Measurements from ENCODE around the gene FAM3B. TPM values are rescaled to one million over a fixed set of nuclear protein-coding genes. Genes with fewer than 3 reads are reported as not detected.
"Not testable (repeated sequence)": the region's sequence is repeated elsewhere in the genome, so short reads cannot be mapped to it uniquely, and the experiment has no call there.

The FAM3B gene
- 10 to 100 TPM in 1 of 3 donors, 1 to 10 TPM in 2; 4.4 to 53.6 (median 6.8) TPM for polyA plus RNA-seq

- WGBS, 3 donors: 3 to 7% (median 6%) methylated on average over 54 to 55 of the region's 55 CpGs
These were observed at the start of gene FAM3B for GRCh38 chr21:41316200-41317062. TSS of gene FAM3B (plus strand) at chr21:41316801. CDS start at chr21:41316880, 79 bp downstream.

GRCh38 chr21:41267346-41267745 lies 49.3 kb upstream of the FAM3B start:
- H3K27ac ChIP-seq (ENCODE audit: low read depth, low read length): no peak overlapping the region
- WGBS, 3 donors: 91 to 95% (median 94%) methylated on average over 2 of the region's 2 CpGs

More at GRCh38 chr21:41316200-41317062, at the start of gene FAM3B:
- no peak within 1 kb of the TSS for H3K27ac ChIP-seq (ENCODE audit: low read depth, low read length)

GRCh38 chr21:41269535-41269934 lies 47.1 kb upstream of the FAM3B start:
- no peak overlapping the region for H3K27ac ChIP-seq (ENCODE audit: low read depth, low read length)
- 41 to 58% (median 56%) methylated on average over 1 of the region's 1 CpG for WGBS, 3 donors

GRCh38 chr21:41277196-41277595 lies 39.4 kb upstream of the FAM3B start:
- 84 to 91% (median 89%) methylated on average over 12 of the region's 12 CpGs for WGBS, 3 donors
- H3K27ac ChIP-seq (ENCODE audit: low read depth, low read length): no peak overlapping the region

GRCh38 chr21:41277846-41278245 lies 38.8 kb upstream of the FAM3B start:
- WGBS, 3 donors: 66 to 75% (median 74%) methylated on average over 4 of the region's 4 CpGs
- H3K27ac ChIP-seq (ENCODE audit: low read depth, low read length): no peak overlapping the region

GRCh38 chr21:41280115-41280919 lies 36.3 kb upstream of the FAM3B start:
- H3K27ac ChIP-seq (ENCODE audit: low read depth, low read length): no peak overlapping the region
- 56 to 63% (median 59%) methylated on average over 18 of the region's 18 CpGs for WGBS, 3 donors

- H3K27ac ChIP-seq (ENCODE audit: low read depth, low read length): no peak overlapping the region
- WGBS, 3 donors: 41 to 49% (median 49%) methylated on average over 3 of the region's 3 CpGs
These were observed 34.2 kb upstream of the FAM3B start for GRCh38 chr21:41282412-41282811.

GRCh38 chr21:41283211-41283818 lies 33.3 kb upstream of the FAM3B start:
- WGBS, 3 donors: 16 to 17% (median 17%) methylated on average over 8 of the region's 8 CpGs

GRCh38 chr21:41289431-41289830 lies 27.2 kb upstream of the FAM3B start:
- WGBS, 3 donors: 57 to 77% (median 67%) methylated on average over 13 of the region's 13 CpGs
- no peak overlapping the region for H3K27ac ChIP-seq (ENCODE audit: low read depth, low read length)

More at GRCh38 chr21:41283211-41283818, 33.3 kb upstream of the FAM3B start:
- no peak overlapping the region for H3K27ac ChIP-seq (ENCODE audit: low read depth, low read length)

GRCh38 chr21:41290106-41290799 lies 26.3 kb upstream of the FAM3B start:
- 57 to 61% (median 58%) methylated on average over 24 of the region's 24 CpGs for WGBS, 3 donors
- no peak overlapping the region for H3K27ac ChIP-seq (ENCODE audit: low read depth, low read length)

- H3K27ac ChIP-seq (ENCODE audit: low read depth, low read length): no peak overlapping the region
- 42 to 89% (median 84%) methylated on average over 1 of the region's 1 CpG for WGBS, 3 donors
These were observed 21.9 kb upstream of the FAM3B start for GRCh38 chr21:41294548-41295231.

- no peak overlapping the region for H3K27ac ChIP-seq (ENCODE audit: low read depth, low read length)
- WGBS, 3 donors: 88 to 91% (median 91%) methylated on average over 4 of the region's 4 CpGs
These were observed 20.8 kb upstream of the FAM3B start for GRCh38 chr21:41295721-41296254.

- 71 to 79% (median 75%) methylated on average over 1 of the region's 1 CpG for WGBS, 3 donors
- H3K27ac ChIP-seq (ENCODE audit: low read depth, low read length): no peak overlapping the region
These were observed 13.6 kb upstream of the FAM3B start for GRCh38 chr21:41302976-41303375.

- WGBS, 3 donors: 95 to 96% (median 96%) methylated on average over 37 to 40 of the region's 40 CpGs
These were observed 12.4 kb upstream of the FAM3B start for GRCh38 chr21:41304068-41304720.

GRCh38 chr21:41307219-41307618 lies 9.4 kb upstream of the FAM3B start:
- H3K27ac ChIP-seq (ENCODE audit: low read depth, low read length): no peak overlapping the region

More at GRCh38 chr21:41304068-41304720, 12.4 kb upstream of the FAM3B start:
- H3K27ac ChIP-seq (ENCODE audit: low read depth, low read length): no peak overlapping the region

- H3K27ac ChIP-seq (ENCODE audit: low read depth, low read length): not testable (repeated sequence)
- WGBS, 3 donors: 93 to 94% (median 94%) methylated on average over 4 of the region's 8 CpGs
These were observed 3.1 kb upstream of the FAM3B start for GRCh38 chr21:41313285-41314164.

Measured in adipose tissue (tissue), 3 donors.